Activated CD4-positive, alpha-beta T cell treated with anti-CD3 and anti-CD28 coated beads, Interleukin-10, Interleukin-2, amounts not matched to agents 100 ng/mL and 50 ng/mL, durations not matched to agents 16 hours and 8 hours (primary cell): ENCODE results near the gene HNRNPA2B1.
"Not testable (repeated sequence)": the region's sequence is repeated elsewhere in the genome, so short reads cannot be mapped to it uniquely, and the experiment has no call there.

Source experiments
- DNase-seq: peaks from one replicate; pipeline ENCODE4 v3.0.0-alpha.2; 2020

The HNRNPA2B1 gene

DNA sequence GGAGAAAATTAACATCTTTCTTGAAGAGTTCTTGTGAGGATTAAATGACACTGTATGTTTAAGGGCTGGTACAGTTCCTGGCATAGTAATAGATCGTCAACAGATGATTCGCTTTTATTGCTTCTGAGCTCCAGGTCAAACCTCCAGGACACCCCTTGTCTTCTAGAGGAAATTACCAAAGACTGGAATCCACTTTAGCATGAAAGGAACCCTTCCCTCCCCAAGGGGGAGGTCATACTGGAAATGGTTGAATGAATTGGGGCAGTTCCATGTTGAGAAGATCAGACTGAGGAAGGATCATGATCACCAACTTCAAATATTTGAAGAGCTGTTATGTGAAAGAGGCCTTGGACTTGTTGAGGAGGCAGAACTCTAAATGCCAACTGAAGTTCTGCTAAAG is 39.6 kb downstream of the HNRNPA2B1 start:
- DNase-seq, result no peak

DNA sequence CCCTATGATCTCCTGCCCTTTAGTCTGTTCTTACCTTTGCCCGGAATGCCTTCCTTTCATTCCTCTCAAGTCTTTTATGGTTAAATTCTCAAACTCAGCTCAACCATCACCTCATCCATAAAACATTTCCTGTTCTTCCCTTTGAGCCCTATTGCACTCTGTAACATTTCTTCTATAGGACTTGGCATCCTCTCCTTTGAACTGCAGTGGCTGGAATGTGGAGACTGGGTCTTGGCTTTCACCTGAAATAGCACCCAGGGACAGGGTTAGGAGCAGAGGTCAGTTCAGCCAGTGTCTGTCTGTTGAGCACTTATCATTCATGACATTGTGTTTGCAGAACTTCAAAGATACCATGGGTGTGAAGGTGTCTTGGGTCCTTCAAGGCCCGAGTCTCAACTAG is 41.3 kb downstream of the HNRNPA2B1 start:
- no peak for DNase-seq

DNA sequence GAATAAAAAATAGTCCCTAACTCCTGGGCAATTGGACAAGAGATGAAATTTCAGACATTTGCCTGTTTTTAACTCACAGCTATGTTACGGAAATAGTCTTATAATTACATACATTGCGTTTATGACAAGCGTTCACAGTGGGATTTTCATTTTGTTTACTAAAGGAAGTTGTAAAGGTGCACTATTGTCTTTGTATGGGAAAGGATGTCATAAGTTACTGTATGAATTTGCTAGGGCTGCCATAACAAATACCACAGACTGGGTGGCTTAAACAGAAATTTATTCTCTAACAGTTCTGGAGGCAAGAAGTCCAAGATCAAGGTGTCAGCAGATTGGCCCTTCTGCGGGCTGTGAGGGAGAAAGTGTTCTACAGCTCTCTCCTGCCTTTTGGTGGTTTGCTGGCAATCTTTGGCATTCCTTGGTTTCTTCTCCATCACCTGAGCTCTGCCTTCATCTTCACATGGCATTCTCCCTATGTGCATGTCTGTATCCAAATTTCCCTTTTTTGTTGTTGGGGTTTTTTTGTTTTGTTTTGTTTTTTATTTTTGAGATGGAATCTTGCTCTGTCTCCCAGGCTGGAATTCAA is 42.9 kb downstream of the HNRNPA2B1 start:
- DNase-seq, result no peak

DNA sequence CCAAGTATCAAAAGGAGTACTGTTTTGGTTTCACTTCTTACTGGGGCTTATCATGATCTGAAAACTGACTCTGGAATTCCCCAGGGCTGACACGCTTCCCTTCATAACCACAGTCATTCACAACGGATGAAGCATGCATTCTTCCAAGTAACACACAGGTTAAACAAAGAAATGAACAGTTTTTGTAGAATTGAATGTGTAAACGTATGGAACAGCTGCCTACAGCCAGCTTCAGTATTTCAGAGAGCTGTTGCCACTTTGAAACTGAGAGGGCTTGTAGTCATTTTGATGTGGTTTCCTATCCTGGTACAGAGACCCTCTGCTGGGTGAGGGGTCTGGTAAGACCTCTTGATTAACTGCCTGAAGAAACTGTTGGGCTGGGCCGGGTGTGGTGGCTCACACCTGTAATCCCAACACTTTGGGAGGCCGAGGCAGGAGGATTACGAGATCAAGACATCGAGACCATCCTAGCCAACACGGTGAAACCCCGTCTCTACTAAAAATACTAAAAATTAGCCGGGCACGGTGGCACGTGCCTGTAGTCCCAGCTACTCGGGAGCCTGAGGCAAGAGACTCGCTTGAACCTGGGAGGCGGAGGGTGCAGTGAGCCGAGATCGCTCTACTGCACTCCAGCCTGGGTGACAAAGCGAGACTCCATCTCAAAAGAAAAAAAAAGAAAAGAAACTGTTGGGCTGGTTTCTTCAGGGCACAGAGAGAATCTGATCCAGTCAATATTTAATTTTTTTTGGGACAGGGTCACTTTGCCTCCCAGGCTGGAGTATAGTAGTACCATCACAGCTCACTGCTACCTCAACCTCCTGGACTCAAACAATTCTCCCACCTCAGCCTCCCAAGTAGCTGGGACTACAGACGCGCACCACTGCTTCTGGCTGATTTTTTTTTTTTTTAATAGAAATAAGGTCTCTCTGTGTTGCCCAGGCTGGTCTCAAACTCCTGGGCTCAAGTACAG is 43.8 kb downstream of the HNRNPA2B1 start:
- DNase-seq, result peak; percentile 87

DNA sequence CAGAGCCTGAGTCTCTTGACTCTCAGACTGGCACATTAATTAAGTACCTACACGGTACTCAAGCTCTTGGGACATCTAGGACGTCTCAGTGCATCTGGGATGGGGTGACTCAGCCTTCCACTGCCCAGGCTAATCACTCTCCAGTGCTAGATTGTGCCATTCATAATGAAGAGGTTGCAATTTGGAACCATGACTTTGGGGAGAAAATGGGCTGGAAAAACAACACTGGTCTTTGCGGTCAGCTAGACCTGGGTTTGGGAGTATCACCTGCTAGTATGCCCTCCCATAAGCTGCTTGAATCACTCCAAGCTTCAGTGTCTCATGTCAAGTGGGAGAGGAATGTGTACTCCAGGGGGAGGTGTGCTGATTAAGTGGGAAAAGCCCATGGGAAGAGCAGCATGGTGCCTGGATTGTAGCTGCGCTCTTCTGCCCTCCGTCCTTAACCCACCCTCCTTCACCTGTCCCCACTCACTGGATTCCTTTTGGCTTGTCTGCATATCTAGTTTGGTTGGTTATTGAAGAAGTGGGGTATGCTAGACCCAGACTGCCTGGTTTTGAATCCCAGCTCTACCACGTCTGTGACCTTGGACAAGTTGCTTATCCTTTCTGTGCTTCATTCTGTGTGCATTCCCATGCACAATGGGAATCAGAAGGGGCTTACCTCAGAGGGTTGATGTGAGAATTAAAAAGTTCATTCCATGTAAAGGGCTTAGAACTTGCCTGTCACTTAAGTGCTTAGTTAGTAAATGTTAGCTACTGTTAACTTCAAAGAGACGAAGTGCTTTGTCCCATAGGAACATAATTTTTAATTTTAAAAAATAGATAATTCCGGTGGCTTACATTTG is 44.8 kb downstream of the HNRNPA2B1 start:
- DNase-seq, result no peak

DNA sequence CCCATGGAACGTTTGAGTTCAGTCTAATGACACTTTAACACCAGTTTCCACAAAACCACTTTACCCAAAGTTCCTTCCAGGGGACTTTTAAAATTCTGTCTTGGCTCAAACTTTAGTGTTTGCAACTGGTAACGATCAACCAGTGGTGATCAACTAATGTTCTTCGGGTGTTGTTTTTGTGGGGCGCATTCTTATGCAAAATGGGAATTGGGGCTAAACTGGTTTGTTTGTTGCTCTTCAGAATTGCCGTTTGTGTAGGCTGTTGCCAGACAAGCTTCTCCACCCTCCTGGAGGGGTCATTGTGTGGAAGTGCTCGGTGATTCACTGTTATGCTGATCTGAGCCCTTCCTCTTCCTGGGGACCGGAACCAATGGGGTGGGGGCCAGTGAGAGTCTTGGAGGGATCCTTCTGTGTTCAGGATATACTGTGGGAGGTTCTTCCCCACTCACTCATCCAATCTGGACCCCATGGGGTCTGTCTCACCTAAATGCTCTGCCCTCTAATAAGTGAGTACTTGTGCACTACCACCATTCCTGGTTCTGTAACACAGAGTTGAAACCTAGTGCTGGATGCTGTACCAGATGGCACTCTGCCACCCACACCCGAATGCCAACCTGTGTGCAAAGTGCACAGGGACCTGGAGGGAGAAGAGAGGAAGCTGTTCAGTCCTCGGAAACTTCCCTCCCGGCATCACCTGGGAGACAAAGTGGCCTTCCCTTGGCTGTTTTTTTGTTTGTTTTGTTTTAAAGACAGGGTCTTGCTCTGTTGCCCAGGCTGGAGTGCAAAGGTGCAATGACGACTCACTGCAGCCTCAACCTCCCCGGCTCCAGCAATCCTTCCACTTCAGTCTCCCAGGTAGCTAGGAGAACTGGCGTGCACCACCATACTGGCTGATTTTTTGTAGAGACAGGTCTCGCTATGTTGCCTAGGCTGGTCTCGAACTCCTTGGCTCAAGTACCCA is 46.4 kb downstream of the HNRNPA2B1 start:
- peak; percentile 79 for DNase-seq

DNA sequence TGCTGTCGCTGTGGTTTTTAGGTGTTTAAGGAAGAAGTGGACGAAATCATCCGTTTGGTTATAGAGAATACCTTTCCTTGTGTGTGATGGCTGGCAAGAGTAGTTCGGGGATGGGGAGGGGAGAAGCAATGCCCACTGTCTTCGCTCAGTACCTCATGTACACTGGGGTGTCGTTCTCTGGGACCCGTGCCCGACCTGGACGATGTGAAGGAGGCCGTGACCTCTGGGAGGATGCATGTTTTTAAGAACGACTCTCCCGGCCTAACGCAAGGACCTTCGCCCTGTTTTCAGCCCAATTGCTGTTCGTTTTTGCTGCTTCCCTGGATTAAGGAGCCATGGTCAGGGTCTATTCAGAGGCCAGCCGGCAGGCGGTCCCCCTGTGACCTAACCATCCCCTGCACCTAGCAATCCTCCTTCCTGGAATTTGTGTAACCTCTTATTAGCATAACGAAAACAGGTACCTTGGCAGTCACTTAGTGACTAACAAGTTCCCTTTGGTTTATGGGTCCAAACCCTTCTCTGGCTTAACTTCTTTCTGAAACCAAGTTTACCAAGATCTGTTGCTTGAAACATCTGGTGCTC is 47.2 kb downstream of the HNRNPA2B1 start:
- peak; percentile 65 for DNase-seq

DNA sequence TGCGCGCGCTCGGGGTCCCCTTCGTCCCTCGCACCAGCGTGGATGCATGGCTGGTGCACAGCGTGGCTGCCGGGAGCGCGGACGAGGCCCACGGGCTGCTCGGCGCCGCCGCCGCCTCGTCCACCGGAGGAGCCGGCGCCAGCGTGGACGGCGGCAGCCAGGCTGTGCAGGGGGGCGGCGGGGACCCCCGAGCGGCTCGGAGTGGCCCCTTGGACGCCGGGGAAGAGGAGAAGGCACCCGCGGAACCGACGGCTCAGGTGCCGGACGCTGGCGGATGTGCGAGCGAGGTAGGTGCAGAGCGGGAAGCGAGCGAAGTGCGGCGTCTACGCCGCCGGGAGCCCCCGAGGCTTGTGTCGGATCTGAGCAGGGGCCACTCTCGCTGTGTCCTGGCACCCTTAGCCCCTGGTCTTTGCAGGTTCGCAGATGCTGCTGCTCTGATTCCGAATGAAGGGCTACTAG is 47.7 kb downstream of the HNRNPA2B1 start:
- peak; percentile 47 for DNase-seq

DNA sequence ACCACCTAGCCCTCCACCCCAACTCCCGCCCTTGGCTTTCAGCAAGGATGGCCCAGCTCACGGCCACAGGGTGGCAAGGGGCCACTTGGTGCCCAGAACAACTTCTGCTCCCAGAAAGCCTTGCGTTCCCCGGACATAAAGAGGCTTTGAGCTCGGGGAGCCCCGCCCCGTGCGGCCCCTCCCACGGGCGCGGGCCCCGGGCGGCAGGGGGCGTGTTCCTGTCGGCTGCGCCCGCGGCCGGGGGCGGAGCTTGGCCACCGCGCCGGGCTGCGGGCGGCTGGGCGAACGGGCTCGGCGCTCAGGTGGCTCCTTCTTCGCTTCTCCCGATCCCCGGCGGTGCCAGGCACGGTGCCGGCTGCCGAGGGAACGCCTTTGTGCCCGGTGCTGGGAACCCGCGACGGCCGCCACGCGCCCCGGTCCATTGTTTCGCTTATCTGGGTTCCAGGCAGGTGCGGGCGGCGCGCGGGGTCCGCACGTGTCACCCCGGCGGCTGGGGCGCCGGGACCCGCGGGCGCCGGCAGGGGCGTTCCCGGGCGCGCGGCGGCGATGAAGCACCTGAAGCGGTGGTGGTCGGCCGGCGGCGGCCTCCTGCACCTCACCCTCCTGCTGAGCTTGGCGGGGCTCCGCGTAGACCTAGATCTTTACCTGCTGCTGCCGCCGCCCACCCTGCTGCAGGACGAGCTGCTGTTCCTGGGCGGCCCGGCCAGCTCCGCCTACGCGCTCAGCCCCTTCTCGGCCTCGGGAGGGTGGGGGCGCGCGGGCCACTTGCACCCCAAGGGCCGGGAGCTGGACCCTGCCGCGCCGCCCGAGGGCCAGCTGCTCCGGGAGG is 48.4 kb downstream of the HNRNPA2B1 start, which contains the start of gene NFE2L3:
Gene NFE2L3 (plus strand): TSS at position 246 of the 829 bp plus-strand sequence. CDS start 301 bp downstream, at position 547.
- peak; percentile 92 for DNase-seq

DNA sequence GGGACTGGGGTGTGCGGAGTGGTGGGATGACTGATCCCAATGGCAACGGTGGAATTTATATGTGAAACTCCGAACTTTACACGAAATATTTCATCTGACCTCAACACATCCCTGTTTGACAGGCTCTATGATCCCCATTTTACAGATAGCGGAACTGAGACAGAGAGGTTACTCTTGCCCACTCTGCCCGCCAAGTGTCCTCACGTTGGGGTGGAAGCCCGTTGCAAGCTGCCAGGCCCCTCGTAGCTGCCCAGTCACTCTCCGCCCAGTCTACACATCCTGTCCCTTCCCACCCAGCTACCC is 48.9 kb downstream of the HNRNPA2B1 start:
- DNase-seq, result no peak

DNA sequence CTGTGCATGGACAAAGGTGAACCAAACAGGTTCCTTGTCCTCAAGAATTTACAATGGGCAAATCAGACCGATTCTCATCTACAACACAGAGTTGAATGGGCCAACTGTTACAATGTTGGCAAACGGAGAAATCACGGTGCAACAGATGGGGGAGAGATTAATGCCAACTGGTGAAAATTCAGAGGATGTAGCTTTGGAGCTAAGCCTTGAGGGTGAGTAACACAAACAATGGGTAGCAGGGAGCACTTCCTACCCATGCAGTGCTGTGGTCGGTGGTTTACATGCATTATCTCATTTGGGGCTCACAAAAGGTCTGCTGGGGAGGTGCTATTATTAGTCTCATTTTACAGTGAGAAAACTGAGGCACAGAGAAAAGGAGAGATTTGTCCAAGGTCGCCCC is 49.5 kb downstream of the HNRNPA2B1 start:
- peak; percentile 34 for DNase-seq

DNA sequence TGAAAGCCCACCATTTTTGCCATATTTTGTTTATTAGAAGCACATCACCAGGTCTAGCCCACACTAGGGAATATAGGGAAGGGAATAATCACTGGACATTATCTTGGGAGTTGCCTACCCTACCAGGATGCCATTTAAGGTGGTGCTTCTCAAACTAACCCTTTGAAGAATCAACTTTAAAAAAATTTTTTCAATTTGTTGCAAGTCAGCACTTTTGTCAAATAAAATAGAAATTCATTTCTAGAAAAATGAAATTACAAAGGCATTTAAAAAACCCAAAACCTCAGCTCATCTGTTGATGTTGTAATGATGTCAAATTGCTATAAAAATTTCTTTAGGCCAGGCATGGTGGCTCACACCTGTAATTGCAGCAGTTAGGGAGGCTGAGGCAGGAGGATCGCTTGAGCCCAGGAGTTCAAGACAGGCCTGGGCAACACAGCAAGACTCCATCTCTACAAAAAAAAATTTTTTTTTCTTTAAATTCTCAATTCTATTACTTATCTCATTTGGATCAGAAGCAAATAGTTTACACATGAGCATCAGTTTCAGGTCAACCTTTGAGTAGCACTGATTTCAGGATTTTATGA is 51.1 kb downstream of the HNRNPA2B1 start:
- no peak for DNase-seq

DNA sequence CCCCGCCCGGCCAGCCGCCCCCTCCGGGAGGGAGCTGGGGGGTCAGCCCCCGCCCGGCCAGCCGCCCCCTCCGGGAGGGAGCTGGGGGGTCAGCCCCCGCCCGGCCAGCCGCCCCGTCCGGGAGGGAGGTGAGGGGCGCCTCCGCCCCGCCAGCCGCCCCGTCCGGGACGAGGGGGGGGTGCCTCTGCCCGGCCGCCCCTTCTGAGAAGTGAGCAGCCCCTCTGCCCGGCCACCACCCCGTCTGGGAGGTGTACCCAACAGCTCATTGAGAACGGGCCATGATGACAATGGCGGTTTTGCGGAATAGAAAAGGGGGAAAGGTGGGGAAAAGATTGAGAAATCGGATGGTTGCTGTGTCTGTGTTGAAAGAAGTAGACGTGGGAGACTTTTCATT is 52.2 kb downstream of the HNRNPA2B1 start:
- DNase-seq, result not testable (repeated sequence)

DNA sequence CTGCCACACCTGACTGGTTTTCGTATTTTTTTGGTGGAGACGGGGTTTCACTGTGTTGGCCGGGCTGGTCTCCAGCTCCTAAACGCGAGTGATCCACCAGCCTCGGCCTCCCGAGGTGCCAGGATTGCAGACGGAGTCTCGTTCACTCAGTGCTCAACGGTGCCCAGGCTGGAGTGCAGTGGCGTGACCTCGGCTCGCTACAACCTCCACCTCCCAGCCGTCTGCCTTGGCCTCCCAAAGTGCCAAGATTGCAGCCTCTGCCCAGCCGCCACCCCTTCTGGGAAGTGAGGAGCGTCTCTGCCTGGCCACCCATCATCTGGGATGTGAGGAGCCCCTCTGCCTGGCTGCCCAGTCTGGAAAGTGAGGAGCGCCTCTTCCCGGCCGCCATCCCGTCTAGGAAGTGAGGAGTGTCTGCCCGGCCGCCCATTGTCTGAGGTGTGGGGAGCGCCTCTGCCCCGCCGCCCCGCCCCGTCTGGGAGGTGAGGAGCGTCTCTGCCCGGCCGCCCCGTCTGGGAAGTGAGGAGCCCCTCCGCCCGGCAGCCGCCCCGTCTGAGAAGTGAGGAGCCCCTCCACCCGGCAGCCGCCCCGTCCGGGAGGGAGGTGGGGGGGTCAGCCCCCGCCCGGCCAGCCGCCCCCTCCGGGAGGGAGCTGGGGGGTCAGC is 52.8 kb downstream of the HNRNPA2B1 start:
- not testable (repeated sequence) for DNase-seq

DNA sequence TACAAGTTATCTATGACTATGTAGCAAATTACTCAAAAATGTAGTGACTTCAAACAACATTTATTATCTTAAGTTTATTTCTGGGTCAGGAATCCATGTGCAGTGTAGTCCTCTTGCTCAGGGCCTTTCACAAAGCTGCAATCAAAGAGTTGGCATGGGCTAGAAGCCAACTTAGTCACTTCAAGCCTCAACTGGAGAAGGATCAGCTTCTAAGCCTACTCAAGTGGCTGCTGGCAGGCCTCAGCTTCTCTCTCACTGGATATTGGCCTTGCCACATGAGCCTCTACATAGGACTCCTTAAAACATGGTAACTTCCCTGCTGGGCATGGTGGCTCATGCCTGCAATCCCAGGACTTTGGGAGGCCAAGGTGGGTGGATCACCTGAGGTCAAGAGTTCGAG is 53.5 kb downstream of the HNRNPA2B1 start:
- no peak for DNase-seq

DNA sequence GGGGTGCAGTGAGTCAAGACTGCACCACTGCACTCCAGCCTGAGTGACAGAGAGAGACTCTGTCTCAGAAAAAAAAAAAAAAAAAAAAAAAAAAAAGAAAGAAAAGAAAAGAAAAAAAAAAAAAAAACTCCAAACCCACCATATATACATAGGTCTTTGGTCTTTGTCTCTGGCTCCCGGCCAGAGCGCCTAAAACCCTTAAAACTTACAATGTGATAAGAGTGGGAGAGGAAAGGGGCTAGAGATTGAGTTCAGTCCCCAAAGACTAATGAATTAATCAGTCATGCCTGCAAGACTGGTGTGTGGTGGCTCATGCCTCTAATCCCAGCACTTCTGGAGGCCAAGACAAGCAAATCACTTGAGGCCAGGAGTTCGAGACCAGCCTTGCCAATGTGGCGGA is 55.3 kb downstream of the HNRNPA2B1 start:
- DNase-seq, result no peak

DNA sequence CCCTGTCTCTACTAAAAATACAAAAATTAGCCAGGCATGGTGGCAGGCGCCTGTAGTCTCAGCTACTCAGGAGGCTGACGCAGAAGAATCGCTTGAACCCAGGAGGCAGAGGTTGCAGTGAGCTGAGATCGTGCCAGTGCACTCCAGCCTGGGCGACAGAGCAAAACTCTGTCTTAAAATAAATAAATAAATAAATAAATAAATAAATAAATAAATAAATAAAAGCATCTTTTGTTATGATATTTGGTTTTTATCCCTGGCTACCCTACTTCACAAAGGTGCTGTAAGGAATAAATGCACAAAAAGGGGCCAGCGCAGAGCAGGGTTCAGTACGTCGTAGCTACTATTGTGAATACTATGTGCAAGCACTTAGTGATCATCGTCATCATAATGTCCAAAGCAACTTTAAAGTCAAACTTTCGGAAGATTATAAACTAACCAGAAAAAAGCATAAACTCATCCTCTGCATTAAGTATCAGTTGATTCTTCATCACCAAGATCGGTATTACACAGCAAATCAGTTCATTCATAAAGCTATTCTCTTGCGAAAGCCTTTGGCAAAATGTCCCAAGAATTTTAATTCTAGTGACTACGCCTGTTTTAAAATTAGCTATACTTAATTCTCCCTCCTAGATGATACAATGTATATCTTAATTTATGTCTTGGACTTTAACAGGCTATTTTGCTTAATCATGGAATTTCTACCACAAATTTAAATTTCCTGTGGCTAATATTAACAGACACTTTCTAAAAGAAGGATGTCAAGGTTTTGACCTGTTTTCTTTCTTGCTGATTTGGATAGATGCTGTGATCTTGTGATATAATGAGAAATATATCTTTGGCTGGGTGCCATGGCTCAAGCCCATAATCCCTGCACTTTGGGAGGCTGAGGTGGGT is 56.1 kb downstream of the HNRNPA2B1 start:
- DNase-seq, result no peak

DNA sequence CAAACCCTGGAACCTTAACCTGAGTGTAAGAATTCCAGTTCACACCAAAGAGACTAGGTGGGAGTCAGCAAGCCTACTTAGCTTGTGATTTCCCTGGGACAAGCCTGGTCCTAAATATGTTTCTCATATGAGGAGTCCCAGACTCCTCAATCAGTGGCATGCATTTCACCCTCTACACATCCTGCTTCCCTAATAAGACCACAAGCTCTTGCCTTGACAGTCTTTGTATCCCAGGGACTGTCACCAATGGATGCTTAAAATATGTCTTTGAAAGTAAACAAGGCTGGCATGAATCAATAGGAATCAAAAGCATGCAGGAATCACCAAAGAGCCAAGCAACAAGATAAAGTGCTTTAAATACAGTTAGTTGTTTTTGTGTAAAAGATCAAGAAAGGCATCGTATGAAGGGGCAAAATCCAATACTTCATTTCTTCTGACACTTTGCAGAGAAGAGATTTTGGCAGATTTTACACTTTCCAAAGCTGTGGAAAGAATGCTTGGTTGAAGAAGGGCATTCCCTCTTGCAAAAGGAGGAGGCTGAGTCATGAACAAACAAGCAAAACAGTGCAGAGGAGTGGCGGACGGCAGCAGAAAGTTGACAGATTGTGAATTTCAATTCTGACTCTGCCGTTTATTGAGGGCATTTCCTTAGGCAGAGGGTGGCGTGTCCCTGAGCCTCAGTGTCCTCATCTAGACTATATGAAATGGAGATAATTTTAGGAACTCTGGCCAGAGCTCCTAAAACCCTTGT is 57.1 kb downstream of the HNRNPA2B1 start:
- no peak for DNase-seq
